ENCODE measurements around the gene N4BP2.

DNA sequence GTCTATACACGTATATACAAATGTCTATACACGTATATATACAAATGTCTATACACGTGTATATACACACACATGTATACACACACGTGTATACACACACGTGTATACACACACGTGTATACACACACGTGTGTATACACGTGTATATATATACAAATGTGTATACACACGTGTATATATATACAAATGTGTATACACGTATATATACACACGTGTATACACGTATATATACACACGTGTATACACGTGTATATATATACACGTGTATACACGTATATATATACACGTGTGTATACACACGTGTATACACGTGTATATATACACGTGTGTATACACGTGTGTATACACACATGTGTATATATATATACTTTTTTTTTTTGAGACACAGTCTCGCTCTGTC, 23.9 kb upstream of the N4BP2 start:
- no peak for TF ChIP-seq CTCF (IDR thresholded peaks at IDR 0.05)
- TF ChIP-seq POLR2AphosphoS5 (IDR thresholded peaks at IDR 0.05), result no peak
- no peak for TF ChIP-seq POLR2A (IDR thresholded peaks at IDR 0.05; ENCODE audit: low read depth)

Data from esophagus muscularis mucosa (tissue), 3 donors.